Esophagus squamous epithelium (tissue), 4 donors: ENCODE results near the gene JARID2.

Experiments
- POLR2A ChIP-seq, 4 donors: fragments of 450-650 bp; IDR thresholded peaks; one replicate each; pipeline ENCODE4 v1.6.1; 2017; ENCODE audit warnings: antibody characterized with exemption in 4 of 4, mild to moderate bottlenecking in 4 of 4, moderate library complexity in 3 of 4
- TF ChIP-seq, protein P1 (sequence below), 6 experiments: fragments of 450-650 bp in 4 of 6; fragments of 200-600 bp in 2 of 6; sonication (generic) in 2 of 6; IDR thresholded peaks; one replicate each; pipeline ENCODE4 v1.5.1; 2016 to 2019; ENCODE audit warnings: antibody characterized with exemption in 6 of 6, mild to moderate bottlenecking in 4 of 6, moderate library complexity in 4 of 6

DNA sequence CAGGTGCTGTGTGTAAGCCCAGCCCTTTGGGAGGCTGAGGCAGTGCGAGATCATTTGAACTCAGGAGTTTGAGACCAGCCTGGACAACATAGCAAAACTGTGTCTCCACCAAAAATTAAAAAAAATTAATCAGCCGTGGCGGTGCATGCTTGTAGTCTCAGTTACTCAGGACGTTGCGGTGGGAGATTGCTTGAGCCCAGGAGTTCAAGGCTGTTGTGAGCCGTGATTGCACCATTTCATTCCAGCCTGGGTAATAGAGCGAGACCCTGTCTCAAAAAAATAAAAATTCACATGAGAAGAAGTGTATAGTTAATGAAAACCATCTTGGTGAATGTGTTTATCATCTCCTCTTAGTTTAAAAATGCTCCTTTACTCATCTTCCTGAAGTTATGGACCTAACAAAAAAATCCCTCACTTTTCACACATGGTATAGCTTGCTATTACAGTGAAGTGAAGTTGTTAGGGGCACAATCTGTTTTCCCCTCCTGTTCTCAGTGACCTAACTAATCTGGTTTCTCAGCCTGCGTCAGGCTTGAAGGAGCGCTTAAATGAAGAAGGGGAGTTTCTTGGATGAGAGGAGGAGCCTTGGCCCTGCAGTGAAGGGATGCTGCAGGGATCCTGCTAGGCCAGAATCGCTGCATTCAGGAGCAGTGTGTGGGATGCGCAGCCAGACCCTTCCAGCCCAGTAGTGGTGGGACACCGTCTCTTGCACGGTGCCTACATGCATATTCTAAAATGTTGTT lies 45.3 kb downstream of the JARID2 start:
- TF ChIP-seq, protein P1, sequence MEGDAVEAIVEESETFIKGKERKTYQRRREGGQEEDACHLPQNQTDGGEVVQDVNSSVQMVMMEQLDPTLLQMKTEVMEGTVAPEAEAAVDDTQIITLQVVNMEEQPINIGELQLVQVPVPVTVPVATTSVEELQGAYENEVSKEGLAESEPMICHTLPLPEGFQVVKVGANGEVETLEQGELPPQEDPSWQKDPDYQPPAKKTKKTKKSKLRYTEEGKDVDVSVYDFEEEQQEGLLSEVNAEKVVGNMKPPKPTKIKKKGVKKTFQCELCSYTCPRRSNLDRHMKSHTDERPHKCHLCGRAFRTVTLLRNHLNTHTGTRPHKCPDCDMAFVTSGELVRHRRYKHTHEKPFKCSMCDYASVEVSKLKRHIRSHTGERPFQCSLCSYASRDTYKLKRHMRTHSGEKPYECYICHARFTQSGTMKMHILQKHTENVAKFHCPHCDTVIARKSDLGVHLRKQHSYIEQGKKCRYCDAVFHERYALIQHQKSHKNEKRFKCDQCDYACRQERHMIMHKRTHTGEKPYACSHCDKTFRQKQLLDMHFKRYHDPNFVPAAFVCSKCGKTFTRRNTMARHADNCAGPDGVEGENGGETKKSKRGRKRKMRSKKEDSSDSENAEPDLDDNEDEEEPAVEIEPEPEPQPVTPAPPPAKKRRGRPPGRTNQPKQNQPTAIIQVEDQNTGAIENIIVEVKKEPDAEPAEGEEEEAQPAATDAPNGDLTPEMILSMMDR (IDR thresholded peaks at IDR 0.05) = no peak
- TF ChIP-seq POLR2A (IDR thresholded peaks at IDR 0.05) = no peak
